ENCODE results near the gene SLC39A2.
A peak's percentile ranks its signal among the peaks of the same experiment; 100 is the strongest.

Gene SLC39A2

DNA sequence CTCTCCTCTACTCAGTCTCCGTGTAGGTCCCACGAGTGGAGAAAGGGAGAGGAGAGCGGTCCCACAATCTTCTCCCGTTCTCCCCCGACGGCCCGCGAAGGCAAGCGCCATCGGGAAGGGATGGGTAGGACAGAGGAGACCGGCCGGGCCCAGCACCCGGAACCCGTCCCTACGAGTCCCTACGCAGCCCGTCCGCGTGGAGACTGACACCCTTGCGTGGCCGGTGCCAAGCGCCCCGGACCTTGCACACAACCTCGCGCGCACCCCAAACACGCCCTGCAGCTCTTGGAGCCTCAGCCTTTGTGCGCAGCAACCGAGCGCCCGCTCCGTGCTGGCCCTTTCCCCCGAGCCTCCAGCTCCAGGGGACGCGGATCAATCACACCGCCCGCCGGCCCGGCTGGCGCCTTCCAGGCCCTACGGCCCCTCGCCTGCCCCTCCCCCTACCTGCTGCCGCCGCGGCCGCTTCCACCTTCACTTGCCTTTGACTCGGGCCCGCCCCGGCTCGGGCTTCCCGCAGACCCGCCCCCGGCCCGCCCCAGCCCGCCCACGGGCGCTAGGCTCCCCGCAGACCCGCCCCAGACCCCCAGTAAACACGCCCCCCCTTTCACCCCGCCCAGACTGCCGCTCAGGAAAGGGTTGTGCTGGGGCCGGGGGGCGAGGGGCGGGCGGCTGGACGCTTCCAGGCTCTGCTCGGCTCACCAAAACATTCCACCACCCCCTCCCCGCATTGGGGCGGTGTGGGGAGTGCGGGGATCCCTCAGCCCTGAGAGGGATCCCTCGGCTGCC, 25.7 kb downstream of the SLC39A2 start, which contains the start of gene NDRG2 (continued):
- TF ChIP-seq, protein P1, sequence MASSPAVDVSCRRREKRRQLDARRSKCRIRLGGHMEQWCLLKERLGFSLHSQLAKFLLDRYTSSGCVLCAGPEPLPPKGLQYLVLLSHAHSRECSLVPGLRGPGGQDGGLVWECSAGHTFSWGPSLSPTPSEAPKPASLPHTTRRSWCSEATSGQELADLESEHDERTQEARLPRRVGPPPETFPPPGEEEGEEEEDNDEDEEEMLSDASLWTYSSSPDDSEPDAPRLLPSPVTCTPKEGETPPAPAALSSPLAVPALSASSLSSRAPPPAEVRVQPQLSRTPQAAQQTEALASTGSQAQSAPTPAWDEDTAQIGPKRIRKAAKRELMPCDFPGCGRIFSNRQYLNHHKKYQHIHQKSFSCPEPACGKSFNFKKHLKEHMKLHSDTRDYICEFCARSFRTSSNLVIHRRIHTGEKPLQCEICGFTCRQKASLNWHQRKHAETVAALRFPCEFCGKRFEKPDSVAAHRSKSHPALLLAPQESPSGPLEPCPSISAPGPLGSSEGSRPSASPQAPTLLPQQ (tag by site-specific recombination; IDR thresholded peaks at IDR 0.05), result peak; percentile 70; the same call in 1 of the 2 replicates
- TF ChIP-seq ZNF341 (tag by site-specific recombination; IDR thresholded peaks at IDR 0.05; ENCODE audit: low read depth), result no peak
- no peak for TF ChIP-seq ZNF221 (tag by site-specific recombination; IDR thresholded peaks at IDR 0.05; ENCODE audit: borderline replicate concordance)
- no peak for TF ChIP-seq ZNF530 (tag by site-specific recombination; IDR thresholded peaks at IDR 0.05; ENCODE audit: low read depth)
- TF ChIP-seq SCRT2 (tag by site-specific recombination; IDR thresholded peaks at IDR 0.05), result peak; percentile 78
- TF ChIP-seq ZNF324 (tag by site-specific recombination; IDR thresholded peaks at IDR 0.05), result peak; percentile 51; the same call in 1 of the 2 replicates
- TF ChIP-seq, protein P2, sequence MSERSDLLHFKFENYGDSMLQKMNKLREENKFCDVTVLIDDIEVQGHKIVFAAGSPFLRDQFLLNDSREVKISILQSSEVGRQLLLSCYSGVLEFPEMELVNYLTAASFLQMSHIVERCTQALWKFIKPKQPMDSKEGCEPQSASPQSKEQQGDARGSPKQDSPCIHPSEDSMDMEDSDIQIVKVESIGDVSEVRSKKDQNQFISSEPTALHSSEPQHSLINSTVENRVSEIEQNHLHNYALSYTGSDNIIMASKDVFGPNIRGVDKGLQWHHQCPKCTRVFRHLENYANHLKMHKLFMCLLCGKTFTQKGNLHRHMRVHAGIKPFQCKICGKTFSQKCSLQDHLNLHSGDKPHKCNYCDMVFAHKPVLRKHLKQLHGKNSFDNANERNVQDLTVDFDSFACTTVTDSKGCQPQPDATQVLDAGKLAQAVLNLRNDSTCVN (tag by site-specific recombination; optimal IDR thresholded peaks at IDR 0.05), result peak; percentile 61
- TF ChIP-seq ZNF423 (tag by site-specific recombination; IDR thresholded peaks at IDR 0.05), result peak; percentile 52; the same call in 1 of the 2 replicates
- TF ChIP-seq SP2 (tag by site-specific recombination; IDR thresholded peaks at IDR 0.05), result peak; percentile 48
- TF ChIP-seq, protein P3, sequence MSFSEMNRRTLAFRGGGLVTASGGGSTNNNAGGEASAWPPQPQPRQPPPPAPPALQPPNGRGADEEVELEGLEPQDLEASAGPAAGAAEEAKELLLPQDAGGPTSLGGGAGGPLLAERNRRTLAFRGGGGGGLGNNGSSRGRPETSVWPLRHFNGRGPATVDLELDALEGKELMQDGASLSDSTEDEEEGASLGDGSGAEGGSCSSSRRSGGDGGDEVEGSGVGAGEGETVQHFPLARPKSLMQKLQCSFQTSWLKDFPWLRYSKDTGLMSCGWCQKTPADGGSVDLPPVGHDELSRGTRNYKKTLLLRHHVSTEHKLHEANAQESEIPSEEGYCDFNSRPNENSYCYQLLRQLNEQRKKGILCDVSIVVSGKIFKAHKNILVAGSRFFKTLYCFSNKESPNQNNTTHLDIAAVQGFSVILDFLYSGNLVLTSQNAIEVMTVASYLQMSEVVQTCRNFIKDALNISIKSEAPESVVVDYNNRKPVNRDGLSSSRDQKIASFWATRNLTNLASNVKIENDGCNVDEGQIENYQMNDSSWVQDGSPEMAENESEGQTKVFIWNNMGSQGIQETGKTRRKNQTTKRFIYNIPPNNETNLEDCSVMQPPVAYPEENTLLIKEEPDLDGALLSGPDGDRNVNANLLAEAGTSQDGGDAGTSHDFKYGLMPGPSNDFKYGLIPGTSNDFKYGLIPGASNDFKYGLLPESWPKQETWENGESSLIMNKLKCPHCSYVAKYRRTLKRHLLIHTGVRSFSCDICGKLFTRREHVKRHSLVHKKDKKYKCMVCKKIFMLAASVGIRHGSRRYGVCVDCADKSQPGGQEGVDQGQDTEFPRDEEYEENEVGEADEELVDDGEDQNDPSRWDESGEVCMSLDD (tag by site-specific recombination; IDR thresholded peaks at IDR 0.05), result peak; percentile 45; the same call in 1 of the 2 replicates
- 0 out of 2 replicates have a peak, but pooled peaks have one; percentile 14 for TF ChIP-seq ZNF394 (tag by site-specific recombination; IDR thresholded peaks at IDR 0.05; ENCODE audit: borderline replicate concordance)
- TF ChIP-seq, protein P4, sequence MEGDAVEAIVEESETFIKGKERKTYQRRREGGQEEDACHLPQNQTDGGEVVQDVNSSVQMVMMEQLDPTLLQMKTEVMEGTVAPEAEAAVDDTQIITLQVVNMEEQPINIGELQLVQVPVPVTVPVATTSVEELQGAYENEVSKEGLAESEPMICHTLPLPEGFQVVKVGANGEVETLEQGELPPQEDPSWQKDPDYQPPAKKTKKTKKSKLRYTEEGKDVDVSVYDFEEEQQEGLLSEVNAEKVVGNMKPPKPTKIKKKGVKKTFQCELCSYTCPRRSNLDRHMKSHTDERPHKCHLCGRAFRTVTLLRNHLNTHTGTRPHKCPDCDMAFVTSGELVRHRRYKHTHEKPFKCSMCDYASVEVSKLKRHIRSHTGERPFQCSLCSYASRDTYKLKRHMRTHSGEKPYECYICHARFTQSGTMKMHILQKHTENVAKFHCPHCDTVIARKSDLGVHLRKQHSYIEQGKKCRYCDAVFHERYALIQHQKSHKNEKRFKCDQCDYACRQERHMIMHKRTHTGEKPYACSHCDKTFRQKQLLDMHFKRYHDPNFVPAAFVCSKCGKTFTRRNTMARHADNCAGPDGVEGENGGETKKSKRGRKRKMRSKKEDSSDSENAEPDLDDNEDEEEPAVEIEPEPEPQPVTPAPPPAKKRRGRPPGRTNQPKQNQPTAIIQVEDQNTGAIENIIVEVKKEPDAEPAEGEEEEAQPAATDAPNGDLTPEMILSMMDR (tag by site-specific recombination; IDR thresholded peaks at IDR 0.05), result 0 out of 2 replicates have a peak, but pooled peaks have one; percentile 9

DNA sequence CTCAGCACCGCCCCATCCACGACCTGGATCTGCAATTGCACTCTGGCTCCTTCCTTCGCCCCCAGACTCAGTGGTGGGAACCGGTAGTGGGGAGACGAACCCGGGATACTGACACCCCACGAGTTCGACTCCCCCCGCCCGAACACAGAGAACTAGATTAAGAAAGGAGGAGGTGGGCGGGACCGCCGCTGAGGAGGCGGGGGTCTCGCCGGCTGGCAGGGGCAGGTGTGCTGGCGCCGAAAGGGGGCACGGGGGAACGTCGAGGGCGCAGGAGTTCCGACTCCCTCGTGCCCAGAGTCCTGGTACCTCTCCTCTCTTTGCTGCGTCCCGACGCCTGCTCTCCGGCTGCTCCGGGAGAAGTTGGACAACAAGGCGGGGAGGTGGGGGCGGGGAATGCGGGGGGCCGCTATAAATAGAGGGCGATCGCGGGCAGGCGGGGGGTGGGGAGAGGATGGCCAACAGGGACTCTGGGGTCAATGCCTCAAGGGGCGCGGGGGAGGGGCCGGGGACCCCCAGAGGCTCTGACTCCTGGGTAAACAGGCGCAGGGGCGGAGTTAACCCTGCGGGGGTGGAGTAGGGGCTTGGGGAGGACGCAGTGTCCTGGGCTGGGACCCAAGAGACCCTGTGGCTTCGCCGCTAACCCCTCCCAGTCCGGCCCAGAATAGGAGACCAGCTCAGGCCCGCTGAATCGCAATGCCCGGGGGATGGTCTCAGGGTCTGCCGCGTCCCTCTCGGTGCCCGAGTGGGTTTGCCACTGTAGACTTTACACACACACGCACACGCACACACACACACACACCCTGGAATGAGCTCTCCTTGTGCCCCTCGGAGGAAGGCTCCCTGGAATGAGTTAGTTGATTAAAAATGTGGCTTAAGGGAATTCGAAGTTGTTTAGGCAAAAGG, 26.5 kb downstream of the SLC39A2 start:
- TF ChIP-seq, protein P5, sequence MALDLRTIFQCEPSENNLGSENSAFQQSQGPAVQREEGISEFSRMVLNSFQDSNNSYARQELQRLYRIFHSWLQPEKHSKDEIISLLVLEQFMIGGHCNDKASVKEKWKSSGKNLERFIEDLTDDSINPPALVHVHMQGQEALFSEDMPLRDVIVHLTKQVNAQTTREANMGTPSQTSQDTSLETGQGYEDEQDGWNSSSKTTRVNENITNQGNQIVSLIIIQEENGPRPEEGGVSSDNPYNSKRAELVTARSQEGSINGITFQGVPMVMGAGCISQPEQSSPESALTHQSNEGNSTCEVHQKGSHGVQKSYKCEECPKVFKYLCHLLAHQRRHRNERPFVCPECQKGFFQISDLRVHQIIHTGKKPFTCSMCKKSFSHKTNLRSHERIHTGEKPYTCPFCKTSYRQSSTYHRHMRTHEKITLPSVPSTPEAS (tag by site-specific recombination; IDR thresholded peaks at IDR 0.05), result peak; percentile 34; the same call in 1 of the 2 replicates
- TF ChIP-seq, protein P6, sequence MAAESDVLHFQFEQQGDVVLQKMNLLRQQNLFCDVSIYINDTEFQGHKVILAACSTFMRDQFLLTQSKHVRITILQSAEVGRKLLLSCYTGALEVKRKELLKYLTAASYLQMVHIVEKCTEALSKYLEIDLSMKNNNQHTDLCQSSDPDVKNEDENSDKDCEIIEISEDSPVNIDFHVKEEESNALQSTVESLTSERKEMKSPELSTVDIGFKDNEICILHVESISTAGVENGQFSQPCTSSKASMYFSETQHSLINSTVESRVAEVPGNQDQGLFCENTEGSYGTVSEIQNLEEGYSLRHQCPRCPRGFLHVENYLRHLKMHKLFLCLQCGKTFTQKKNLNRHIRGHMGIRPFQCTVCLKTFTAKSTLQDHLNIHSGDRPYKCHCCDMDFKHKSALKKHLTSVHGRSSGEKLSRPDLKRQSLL (tag by site-specific recombination; IDR thresholded peaks at IDR 0.05), result no peak
- TF ChIP-seq, protein P3 (tag by site-specific recombination; IDR thresholded peaks at IDR 0.05), result peak; percentile 23; the same call in 1 of the 2 replicates
- ChIA-PET CTCF (interaction anchor here (0.5 to 3.7 kb wide), 4 partner anchors 10 to 110 kb away, joined by 3 to 34 read pairs (median 4); no protein-coding TSS in a partner anchor), POLR2A (interaction anchor here (0.7 to 1.2 kb wide), 3 partner anchors 11 to 46 kb away, joined by 3 to 8 read pairs (median 5); partner anchors contain the start of gene ARHGEF40)
- Histone ChIP-seq H3K4me3 (ENCODE audit: low read depth, low read length) (peak overlapping the region; percentile 69), H3K4me1 (ENCODE audit: control insufficient read depth, insufficient read depth, low read length) (peaks cover 10% of the 10 kb centered on the region; the same call in 1 of the 2 replicates), H3K36me3 (ENCODE audit: control insufficient read depth in 2 of 2, insufficient read depth in 1 of 2, low read length in 2 of 2) (peaks cover 0 to 17% of the 10 kb centered on the region in 2 experiments; a peak in 1 of 3 replicates), H3K27ac (ENCODE audit: extremely low read depth, low read depth, low read length) (no peak overlapping the region), H3K9me3 (ENCODE audit: control insufficient read depth, insufficient read depth, low read depth, low read length) (no peaks in the 10 kb centered on the region)
